Measurements from ENCODE around the gene LRP1B.
"Not testable (repeated sequence)": the region's sequence is repeated elsewhere in the genome, so short reads cannot be mapped to it uniquely, and the experiment has no call there.

Gene LRP1B

GRCh38 chr2:140354544-140354943 is 1776.3 kb downstream of the LRP1B start:
- no peak for DNase-seq

DNA sequence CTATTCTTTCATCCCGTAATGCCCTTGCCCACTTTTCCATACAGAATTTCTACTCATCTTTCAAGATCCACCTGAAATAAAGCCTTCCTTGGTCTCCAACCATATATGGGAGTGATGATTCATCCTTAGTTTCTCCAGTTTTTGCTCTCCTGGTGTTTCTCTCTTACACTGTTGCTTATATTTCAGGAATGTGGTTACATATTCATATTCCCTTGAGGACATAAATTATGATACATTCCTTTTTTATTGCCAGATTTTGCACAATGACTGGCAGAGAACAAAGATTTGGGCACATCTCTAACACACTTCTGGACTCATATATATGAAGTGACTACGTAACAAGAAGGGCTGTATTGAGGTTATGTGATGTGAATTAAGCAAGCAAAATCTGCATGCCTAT is 1777.3 kb downstream of the LRP1B start:
- no peak for DNase-seq

DNA sequence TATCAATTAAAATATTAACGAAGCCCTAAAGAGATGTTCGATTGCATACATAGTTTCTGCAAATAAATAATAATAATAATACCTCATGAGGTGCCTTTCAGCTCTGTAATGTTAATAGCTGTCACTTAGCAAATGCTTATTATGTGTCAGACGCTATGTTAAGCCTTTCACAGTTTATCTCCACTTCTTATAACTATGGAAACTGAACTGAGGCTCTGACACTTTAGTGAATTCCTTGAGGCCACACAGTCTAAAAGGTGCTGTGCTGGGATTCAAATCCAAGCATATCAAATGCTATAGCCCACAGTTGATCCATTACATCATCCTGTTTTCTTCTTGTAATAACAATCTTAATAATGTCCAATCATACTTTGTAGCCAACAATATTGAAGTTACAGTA is 1779.1 kb downstream of the LRP1B start:
- no peak for DNase-seq

- no peak for DNase-seq
These were observed 1781.1 kb downstream of the LRP1B start for GRCh38 chr2:140349695-140350094.

- no peak for DNase-seq
These were observed 1782.0 kb downstream of the LRP1B start for GRCh38 chr2:140348826-140349225.

GRCh38 chr2:140344838-140345237 is 1786.0 kb downstream of the LRP1B start:
- no peak for DNase-seq

DNA sequence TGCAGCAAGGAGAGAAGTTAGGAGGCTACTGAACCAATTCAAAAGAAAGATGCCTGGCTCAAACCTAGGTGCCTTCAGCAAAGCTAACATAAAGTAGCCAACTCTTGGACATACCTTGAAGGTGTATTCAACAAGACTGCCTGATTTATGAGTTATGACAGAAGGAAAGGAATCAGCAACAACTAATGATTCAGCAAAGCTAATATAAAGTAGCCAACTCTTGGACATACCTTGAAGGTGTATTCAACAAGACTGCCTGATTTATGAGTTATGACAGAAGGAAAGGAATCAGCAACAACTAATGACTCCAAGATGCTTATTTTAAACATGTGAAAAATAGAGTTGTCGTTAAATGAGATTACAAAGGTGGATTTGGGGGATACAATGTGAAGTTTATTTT is 1786.5 kb downstream of the LRP1B start:
- not testable (repeated sequence) for DNase-seq

DNA sequence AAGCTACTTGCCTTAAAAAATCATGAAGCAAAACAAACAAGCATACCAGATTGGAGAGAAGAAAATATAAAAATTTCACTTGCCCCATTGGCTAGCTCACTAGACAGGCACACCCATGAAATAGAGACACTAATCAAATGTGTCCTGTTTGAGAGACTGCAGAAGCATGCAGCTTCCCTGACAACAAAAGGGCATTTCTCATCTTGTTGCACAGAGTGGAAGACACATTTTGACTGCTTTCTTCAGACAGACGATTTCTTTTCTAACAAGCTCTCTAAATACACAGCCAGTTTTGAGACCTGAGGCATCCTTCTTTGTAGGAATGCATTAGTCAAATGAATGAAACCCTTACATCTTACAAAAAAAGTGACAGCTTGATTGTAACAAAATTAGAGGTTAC is 1792.0 kb downstream of the LRP1B start:
- DNase-seq, result no peak

- no peak for DNase-seq
These were observed 1793.8 kb downstream of the LRP1B start for GRCh38 chr2:140337061-140337460.

- no peak for DNase-seq
These were observed 1814.5 kb downstream of the LRP1B start for GRCh38 chr2:140316345-140316744.

- no peak for DNase-seq
These were observed 1818.9 kb downstream of the LRP1B start for GRCh38 chr2:140311905-140312304.

DNA sequence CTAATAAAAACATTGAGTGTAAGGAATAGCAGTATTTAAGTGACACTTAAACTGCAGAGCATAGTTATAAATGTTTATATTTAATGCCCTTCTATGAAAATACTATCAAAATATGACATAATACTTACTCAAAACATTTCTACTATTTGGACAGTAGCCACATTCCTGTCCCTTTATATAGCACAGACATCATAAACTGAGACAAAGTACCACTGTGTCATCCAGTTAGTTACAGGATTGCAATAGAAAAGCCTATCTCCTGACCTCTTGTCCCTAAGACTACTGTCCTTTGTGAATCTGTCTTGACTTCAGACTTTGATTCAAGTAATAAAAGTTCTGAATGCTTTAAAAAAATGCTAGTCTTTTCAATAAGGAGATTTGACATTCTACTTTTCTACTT is 1822.1 kb downstream of the LRP1B start:
- no peak for DNase-seq

DNA sequence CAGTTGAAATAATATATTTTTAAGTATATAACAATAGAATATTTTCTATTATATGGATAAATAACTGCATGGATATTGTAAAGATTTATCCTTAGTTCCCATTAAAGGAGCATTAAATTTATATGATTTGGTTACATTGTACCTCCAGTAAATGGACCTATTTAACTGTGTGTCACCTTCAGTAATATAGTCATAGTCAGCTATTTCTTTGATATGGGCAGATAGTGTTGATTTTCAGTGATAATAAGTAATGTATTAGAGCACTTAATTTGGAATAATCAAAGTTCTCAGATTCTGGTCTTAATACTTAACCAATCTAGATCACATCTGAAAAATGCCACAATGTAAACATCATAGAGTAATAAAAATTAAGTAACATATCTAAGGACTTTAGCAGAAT is 1823.3 kb downstream of the LRP1B start:
- DNase-seq, result no peak

DNA sequence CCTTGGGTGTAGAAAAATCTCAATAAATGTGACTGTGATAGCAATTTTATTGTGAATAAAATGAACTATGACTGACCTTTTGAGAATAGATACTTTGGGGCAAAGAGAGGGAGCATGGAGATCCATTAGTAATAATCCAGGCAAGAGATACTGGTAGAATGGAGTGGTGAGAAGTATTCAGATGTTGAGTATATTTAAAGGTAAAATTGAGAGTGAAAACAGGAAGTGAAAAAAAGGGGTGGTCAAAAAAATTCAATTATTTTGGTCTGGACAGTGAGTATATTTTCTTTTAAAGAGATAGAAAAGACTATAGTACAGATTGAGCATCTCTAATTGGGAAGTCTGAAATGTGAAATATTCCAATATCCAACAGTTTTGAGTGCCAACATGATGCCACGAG is 1835.0 kb downstream of the LRP1B start:
- DNase-seq, result no peak

DNA sequence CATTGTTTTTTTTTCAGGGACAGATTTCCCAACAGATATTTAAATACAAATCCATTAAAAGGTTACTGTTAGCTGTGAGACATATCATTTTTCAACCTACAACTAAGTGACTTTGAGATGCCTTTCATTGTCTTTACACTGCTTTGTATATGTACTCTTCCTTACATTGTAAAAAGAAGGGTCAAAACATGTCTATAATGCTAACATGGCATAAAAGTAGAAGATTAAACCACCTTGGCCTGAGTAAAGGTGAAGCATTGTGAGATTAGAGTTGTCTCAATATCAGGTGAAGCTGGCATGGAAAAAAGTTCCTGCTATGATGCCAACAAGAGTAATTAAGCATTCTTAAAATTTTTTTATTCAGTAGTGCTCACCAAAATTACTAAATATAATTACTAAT is 1842.1 kb downstream of the LRP1B start:
- no peak for DNase-seq

DNA sequence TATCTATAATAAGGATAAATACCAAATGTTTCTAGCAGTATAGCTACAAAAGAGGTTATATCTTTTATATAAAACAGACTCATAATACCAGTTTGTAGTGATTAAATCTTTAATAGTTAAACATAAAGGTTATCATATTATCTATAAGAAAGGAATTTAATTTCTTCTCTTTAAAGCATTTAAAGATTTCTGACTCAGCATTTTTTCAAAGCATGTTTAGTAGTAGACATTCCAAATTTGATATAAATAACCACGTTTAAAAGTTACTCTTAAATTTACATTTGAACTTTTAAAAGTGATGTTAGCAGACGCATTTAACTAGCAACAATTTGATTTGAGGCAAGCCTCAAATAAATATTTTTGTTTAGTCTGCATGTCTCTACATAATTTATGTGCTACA is 1842.6 kb downstream of the LRP1B start:
- DNase-seq, result no peak

DNA sequence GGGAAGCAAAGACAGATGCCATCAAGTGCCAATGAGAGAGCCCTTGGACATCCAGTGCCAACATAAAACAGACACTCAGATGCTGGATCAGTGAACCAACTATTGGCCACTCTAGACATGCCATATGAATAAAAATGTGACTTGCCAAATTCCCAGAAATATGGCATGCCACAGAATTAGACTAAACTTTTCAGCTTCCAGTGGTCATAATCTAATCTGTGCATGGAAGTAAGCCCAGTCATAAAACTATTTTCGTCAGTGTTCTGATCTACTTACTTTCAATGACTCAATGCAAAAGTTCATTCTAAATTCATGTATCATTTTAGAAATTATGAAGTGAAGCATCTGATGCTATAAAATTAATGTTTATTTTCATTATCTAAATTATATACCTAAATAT is 1844.4 kb downstream of the LRP1B start:
- no peak for DNase-seq

DNA sequence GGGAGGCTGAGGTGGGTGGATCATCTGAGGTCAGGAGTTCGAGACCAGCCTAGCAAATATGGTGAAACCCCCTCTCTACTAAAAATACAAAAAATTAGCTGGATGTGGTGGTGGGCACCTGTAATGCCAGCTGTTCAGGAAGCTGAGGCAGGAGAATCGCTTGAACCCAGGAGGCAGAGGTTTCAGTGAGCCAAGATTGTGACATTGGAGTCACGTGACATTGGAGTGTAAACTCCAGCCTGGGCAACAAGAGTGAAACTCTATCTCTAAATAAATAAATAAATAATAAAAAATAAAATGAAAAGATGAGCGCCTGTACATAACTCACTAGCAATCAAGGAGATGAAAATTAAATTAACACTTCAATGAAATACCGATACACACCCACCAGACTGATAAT is 1853.5 kb downstream of the LRP1B start:
- DNase-seq, result not testable (repeated sequence)

DNA sequence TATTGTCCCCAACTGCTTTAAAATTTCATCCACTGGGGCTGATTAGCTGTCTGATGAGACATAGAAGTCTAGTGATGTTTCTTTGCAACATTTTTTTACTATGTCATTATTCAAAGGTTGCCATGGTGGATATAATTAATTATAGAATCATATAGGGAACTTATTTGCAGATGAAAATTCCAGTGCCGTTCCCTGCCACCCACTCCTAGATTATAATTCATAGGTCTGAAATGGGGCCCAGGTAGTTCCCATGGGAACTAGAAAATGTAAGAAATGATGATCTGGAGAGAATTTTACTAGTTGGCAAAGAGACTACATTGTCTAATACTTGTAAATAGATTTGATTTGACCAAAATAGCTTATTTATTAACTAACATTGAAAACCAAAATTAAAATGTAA is 1854.2 kb downstream of the LRP1B start:
- DNase-seq, result no peak

DNA sequence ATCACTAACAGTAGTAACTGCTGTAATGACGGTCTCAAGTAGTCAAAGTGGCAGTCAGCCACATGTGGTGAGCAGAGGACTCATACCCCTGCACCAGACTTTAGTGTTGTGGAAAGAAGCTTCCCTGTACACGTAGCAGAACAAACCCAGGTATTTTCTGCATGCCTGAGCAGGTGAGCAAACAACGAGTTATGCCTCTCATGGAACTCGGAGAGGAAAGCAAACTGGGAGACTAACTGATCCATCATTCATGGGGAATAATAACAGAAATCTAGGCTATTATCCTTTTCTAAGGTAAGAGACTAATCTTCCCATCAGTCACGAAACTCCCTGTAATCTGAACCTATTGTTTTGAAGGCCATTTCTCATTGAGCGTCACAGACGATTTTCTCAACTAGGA is 1855.4 kb downstream of the LRP1B start:
- no peak for DNase-seq

DNA sequence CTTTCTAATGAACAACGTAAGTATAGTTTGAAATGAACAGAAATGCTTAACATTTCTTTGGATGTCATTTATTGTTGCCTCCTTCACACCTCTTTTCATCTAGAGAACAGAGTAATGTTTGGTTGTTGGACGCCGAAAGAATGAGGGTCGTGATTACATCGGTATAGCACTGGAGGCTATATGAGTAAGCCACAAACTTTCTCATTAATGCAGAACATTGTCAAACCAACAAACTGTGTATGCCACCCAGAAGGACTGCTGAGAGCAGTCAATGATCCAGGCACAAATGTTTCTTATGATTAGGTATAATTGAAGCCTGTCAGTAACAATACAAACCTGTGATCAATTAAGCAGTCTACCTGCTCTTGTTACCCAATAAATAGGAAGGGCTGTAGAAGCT is 1855.9 kb downstream of the LRP1B start:
- DNase-seq, result no peak

GRCh38 chr2:140273958-140274357 is 1856.9 kb downstream of the LRP1B start:
- no peak for DNase-seq

DNA sequence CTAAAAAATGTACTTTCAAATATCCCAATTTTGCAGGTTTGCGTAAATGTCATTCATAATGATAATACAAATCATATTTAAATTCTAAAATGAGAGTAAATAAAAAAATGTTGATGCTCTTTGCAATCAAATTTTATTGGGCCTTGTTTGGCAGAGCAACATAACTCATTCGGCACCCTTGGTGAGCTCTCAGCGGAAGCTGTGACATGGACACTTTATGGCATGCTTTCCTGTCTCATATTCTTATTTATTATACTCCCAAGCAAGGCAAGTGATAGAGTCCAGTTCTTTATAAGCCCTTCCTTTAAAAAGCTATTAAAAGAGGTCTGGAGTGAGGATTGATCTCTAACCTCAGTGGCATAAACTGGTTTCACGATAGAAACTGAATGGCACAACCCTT is 1857.4 kb downstream of the LRP1B start:
- DNase-seq, result no peak

GRCh38 chr2:140270224-140270623 is 1860.6 kb downstream of the LRP1B start:
- DNase-seq, result no peak

DNA sequence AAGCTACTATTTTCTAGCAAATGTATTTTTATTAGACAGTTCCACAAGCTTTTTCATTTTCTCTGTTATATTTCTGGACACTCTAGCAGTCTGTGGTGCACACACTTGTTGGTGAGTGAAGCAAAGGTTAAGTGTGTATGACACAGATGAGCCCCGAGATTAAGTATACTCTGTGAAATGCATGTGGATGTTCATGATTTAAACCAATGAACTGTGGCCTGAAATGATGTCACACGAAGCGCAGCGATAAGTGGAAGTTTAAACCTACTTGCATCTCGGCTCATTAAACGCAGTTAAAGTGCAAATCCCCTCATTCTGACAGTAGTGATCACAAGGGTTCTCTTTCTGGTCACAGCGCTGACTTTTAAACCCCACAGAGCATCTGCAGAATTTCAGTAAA is 1861.8 kb downstream of the LRP1B start:
- DNase-seq, result no peak

- DNase-seq, result no peak
These were observed 1867.9 kb downstream of the LRP1B start for GRCh38 chr2:140262908-140263307.
